A673 (cell line): Measurements from ENCODE around the gene ALDH9A1.

Source experiments
- EZH2 ChIP-seq: fragments of 200-600 bp; sonication (generic); IDR thresholded peaks from 2 replicates; pipeline ENCODE4 v1.6.1; 2017; ENCODE audit warnings: borderline replicate concordance, low read depth, mild to moderate bottlenecking, mixed read lengths, antibody characterized with exemption, low read length; ENCODE audit not compliant: poor library complexity, severe bottlenecking
- TF ChIP-seq, protein P1 (sequence below): fragments of 300-800, 200-600 bp; sonication (generic); conservative IDR thresholded peaks from 2 replicates; pipeline ENCODE4 v1.5.1; 2017; ENCODE audit warnings: low read depth, mild to moderate bottlenecking, antibody characterized with exemption, low read length, moderate library complexity, mixed read lengths

DNA sequence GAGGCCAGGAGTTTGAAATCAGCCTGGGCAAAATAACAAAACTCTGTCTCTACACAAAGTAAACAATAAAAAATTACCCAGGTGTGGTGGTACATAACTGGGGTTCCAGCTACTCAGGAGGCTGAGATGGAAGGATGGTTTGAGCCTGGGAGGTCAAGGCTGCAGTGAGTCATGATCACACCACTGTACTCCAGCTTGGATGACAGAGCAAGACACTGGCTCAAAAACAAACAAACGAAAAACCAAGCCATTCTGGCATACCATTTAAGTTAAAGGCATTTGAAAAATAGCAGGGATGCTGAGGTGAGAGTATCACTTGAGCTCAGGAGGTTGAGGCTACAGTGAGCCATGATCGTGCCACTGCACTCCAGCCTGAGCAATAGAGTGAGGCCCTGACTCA, 5.3 kb upstream of the ALDH9A1 start:
- TF ChIP-seq, protein P1, sequence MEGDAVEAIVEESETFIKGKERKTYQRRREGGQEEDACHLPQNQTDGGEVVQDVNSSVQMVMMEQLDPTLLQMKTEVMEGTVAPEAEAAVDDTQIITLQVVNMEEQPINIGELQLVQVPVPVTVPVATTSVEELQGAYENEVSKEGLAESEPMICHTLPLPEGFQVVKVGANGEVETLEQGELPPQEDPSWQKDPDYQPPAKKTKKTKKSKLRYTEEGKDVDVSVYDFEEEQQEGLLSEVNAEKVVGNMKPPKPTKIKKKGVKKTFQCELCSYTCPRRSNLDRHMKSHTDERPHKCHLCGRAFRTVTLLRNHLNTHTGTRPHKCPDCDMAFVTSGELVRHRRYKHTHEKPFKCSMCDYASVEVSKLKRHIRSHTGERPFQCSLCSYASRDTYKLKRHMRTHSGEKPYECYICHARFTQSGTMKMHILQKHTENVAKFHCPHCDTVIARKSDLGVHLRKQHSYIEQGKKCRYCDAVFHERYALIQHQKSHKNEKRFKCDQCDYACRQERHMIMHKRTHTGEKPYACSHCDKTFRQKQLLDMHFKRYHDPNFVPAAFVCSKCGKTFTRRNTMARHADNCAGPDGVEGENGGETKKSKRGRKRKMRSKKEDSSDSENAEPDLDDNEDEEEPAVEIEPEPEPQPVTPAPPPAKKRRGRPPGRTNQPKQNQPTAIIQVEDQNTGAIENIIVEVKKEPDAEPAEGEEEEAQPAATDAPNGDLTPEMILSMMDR, result no peak
- no peak for TF ChIP-seq EZH2
